K562 (cell line): ENCODE data around the gene MRPL10. TPM values are rescaled to one million over a fixed set of nuclear protein-coding genes. Genes with fewer than 3 reads are reported as not detected.

Source experiments
- KDM2B ChIP-seq: fragments of 250-450 bp; sonication (Bioruptor Pico); IDR thresholded peaks from 2 replicates; pipeline ENCODE4 v1.8.0; 2021; ENCODE audit warnings: mild to moderate bottlenecking, moderate library complexity
- KDM4B ChIP-seq, 2 experiments: fragments of 450-650 bp in 1 of 2; sonication (generic) in 1 of 2; IDR thresholded peaks; 2 replicates each; pipeline ENCODE4 v1.6.1; 2016 to 2017; ENCODE audit warnings: borderline replicate concordance in 2 of 2, antibody characterized with exemption in 1 of 2, low read depth in 1 of 2, mild to moderate bottlenecking in 1 of 2
- POLR2AphosphoS2 ChIP-seq: IDR thresholded peaks from 2 replicates; pipeline ENCODE4 v1.6.1; 2012; ENCODE audit warnings: low read length, improper control_type of control experiment
- ZNF764 ChIP-seq: fragments of 250-450 bp; sonication (Bioruptor Pico); IDR thresholded peaks from 2 replicates; pipeline ENCODE4 v1.4.0; 2020; ENCODE audit warnings: low read depth, mild to moderate bottlenecking, moderate library complexity
- polyA plus RNA-seq, 8 experiments: library from polyadenylated mRNA; depleted of rRNA in 4 of 8; stranded (reverse) in 5 of 8; unstranded in 3 of 8; fragments of >200 nt; fragmentation: Nextera tagmentation in 2 of 8; fragmentation: Illumina TruSeq in 1 of 8; extraction: Ambion mirVana in 2 of 8; extraction: Trizol in 1 of 8; gene quantifications; 2 replicates each; pipeline versions ENCODE4 v1.2.1 to v1.2.3, GENCODE V29; 2011 to 2014; ENCODE audit warnings: inconsistent platforms in 1 of 8, missing spikeins in 1 of 8
- total RNA-seq, 7 experiments: library from RNA; depleted of rRNA in 6 of 7; stranded (reverse); fragments of >200 nt in 6 of 7; fragmentation: Illumina TruSeq in 2 of 7; extraction: Trizol in 2 of 7; gene quantifications; 2 replicates each; pipeline versions ENCODE4 v1.2.1 to v1.2.3, GENCODE V29; 2011 to 2021; ENCODE audit warnings: low replicate concordance in 1 of 7
- TF ChIP-seq, protein P1 (sequence below): sonication (generic); formaldehyde crosslinking; IDR thresholded peaks from 2 replicates; pipeline ENCODE4 v1.8.1; 2023; ENCODE audit warnings: mild to moderate bottlenecking, missing genetic modification reagents
- TF ChIP-seq, protein P2 (sequence below), 3 experiments: IDR thresholded peaks in 2 of 3; conservative IDR thresholded peaks in 1 of 3; 2 replicates each; pipeline ENCODE4 v1.5.1; 2011 to 2012; ENCODE audit warnings: low read length in 3 of 3, mild to moderate bottlenecking in 3 of 3, control low read depth in 2 of 3, improper control_type of control experiment in 1 of 3, inconsistent platforms in 1 of 3, low read depth in 1 of 3, mixed read lengths in 1 of 3, moderate library complexity in 1 of 3; ENCODE audit not compliant: insufficient read depth in 2 of 3
- TF ChIP-seq, protein P3 (sequence below): fragments of 200-800 bp; sonication (Bioruptor generic); IDR thresholded peaks from 2 replicates; pipeline ENCODE4 v1.6.1; 2017; ENCODE audit warnings: missing genetic modification characterization, missing compliant biosample characterization
- TF ChIP-seq, protein P4 (sequence below): fragments of 200-400 bp; formaldehyde crosslinking; IDR thresholded peaks from 2 replicates; pipeline ENCODE4 v1.6.1; 2017; ENCODE audit warnings: mild to moderate bottlenecking, low read depth, low read length, moderate library complexity

The MRPL10 gene
- total and polyA plus RNA-seq, 9 of the 15 experiments (the other 6 are each of a cell fraction or from before 2014, with no cell fraction given) = 27.8 to 105 (median 67.3) TPM

DNA sequence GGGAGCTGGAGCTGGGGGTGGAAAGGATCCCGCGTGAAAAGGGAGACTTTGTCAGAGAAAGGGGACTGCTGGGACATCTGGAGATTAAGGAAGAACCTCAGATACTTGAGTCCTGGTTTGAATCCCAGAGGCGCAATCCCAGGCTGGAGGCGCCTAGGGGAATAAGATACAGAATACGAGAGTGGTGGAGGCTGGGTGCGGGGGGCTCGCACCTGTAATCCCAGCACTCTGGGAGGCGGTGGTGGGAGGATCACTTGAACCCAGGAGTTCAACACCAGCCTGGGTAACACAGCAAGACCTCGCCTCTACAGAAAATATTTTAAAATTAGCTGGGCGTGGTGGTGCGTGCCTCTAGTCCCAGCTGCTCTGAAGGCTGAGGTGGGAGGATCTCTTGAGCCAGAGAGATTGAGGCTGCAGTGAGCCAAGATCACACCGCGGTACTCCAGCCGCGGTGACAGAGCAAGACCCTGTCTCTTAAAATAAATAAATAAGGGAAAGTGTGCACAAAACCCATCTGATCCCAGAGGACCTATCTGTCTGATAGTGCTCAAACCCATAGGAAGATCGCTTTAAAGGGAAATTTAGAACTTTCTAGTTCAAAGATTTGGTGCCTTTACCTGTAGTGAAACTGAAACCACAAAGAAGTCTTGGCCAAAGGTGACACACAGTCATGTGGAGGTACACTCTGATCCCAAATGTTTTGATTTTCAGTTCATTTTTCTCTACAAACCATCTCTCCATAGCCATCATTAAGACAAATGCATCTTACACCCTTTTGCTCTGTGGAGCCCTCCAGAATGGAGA is 10.3 kb upstream of the MRPL10 start (continued):
- TF ChIP-seq, protein P1, sequence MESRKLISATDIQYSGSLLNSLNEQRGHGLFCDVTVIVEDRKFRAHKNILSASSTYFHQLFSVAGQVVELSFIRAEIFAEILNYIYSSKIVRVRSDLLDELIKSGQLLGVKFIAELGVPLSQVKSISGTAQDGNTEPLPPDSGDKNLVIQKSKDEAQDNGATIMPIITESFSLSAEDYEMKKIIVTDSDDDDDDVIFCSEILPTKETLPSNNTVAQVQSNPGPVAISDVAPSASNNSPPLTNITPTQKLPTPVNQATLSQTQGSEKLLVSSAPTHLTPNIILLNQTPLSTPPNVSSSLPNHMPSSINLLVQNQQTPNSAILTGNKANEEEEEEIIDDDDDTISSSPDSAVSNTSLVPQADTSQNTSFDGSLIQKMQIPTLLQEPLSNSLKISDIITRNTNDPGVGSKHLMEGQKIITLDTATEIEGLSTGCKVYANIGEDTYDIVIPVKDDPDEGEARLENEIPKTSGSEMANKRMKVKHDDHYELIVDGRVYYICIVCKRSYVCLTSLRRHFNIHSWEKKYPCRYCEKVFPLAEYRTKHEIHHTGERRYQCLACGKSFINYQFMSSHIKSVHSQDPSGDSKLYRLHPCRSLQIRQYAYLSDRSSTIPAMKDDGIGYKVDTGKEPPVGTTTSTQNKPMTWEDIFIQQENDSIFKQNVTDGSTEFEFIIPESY (CRISPR knock-in tag) = peak; percentile 11; the same call in 1 of the 2 replicates
- TF ChIP-seq ZNF764 (CRISPR knock-in tag) = 0 out of 2 replicates have a peak, but pooled peaks have one; percentile 45
- TF ChIP-seq, protein P2, sequence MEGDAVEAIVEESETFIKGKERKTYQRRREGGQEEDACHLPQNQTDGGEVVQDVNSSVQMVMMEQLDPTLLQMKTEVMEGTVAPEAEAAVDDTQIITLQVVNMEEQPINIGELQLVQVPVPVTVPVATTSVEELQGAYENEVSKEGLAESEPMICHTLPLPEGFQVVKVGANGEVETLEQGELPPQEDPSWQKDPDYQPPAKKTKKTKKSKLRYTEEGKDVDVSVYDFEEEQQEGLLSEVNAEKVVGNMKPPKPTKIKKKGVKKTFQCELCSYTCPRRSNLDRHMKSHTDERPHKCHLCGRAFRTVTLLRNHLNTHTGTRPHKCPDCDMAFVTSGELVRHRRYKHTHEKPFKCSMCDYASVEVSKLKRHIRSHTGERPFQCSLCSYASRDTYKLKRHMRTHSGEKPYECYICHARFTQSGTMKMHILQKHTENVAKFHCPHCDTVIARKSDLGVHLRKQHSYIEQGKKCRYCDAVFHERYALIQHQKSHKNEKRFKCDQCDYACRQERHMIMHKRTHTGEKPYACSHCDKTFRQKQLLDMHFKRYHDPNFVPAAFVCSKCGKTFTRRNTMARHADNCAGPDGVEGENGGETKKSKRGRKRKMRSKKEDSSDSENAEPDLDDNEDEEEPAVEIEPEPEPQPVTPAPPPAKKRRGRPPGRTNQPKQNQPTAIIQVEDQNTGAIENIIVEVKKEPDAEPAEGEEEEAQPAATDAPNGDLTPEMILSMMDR (IDR thresholded peaks at IDR 0.05 in 2 of 3, conservative IDR thresholded peaks at IDR 0.05 in 1 of 3; ENCODE audit: insufficient read depth in 2 of 3, low read depth in 1 of 3, low read length in 3 of 3) = peak in 1 of 3 experiments; percentile 21; a peak in 1 of 6 replicates
- TF ChIP-seq, protein P3, sequence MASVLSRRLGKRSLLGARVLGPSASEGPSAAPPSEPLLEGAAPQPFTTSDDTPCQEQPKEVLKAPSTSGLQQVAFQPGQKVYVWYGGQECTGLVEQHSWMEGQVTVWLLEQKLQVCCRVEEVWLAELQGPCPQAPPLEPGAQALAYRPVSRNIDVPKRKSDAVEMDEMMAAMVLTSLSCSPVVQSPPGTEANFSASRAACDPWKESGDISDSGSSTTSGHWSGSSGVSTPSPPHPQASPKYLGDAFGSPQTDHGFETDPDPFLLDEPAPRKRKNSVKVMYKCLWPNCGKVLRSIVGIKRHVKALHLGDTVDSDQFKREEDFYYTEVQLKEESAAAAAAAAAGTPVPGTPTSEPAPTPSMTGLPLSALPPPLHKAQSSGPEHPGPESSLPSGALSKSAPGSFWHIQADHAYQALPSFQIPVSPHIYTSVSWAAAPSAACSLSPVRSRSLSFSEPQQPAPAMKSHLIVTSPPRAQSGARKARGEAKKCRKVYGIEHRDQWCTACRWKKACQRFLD (CRISPR knock-in tag) = 0 out of 2 replicates have a peak, but pooled peaks have one; percentile 29
- 0 out of 4 replicates have a peak, but pooled peaks of 1 of the 2 experiments have one; percentile 39 for TF ChIP-seq KDM4B (IDR thresholded peaks at IDR 0.05; ENCODE audit: borderline replicate concordance in 2 of 2, low read depth in 1 of 2)
- no peak for TF ChIP-seq POLR2AphosphoS2
- TF ChIP-seq KDM2B (CRISPR knock-in tag) = no peak
- TF ChIP-seq, protein P4, sequence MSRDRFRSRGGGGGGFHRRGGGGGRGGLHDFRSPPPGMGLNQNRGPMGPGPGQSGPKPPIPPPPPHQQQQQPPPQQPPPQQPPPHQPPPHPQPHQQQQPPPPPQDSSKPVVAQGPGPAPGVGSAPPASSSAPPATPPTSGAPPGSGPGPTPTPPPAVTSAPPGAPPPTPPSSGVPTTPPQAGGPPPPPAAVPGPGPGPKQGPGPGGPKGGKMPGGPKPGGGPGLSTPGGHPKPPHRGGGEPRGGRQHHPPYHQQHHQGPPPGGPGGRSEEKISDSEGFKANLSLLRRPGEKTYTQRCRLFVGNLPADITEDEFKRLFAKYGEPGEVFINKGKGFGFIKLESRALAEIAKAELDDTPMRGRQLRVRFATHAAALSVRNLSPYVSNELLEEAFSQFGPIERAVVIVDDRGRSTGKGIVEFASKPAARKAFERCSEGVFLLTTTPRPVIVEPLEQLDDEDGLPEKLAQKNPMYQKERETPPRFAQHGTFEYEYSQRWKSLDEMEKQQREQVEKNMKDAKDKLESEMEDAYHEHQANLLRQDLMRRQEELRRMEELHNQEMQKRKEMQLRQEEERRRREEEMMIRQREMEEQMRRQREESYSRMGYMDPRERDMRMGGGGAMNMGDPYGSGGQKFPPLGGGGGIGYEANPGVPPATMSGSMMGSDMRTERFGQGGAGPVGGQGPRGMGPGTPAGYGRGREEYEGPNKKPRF = no peak
